A673 (cell line): ENCODE data around the gene ZFYVE28. TPM values are rescaled to one million over a fixed set of nuclear protein-coding genes. Genes with fewer than 3 reads are reported as not detected.

Experiments
- BruUV-seq: library from RNA; stranded (reverse); fragments of 400-500 nt; replicated peaks from 2 replicates; lab custom pipeline; 2021; lab: Mats Ljungman, UMichigan
- CTCF ChIA-PET: fragments of 300-600 bp; sonication (Branson Sonifier 250); formaldehyde crosslinking; loops from one replicate; lab custom pipeline; 2022; ENCODE audit warnings: antibody characterized with exemption; lab: Charles Lee
- POLR2A ChIA-PET: fragments of 300-600 bp; sonication (Branson Sonifier 250); formaldehyde crosslinking; loops from one replicate; lab custom pipeline; 2022; ENCODE audit warnings: antibody characterized with exemption; ENCODE audit not compliant: low non-redundant PET; lab: Charles Lee
- DNase-seq: peaks from one replicate; pipeline ENCODE4 v3.0.0-alpha.2; 2015; ENCODE audit warnings: low spot score
- H3K27ac ChIP-seq: fragments of 200-600 bp; sonication (generic); 2 replicates; pipeline ENCODE4 v1.5.1; 2016; ENCODE audit warnings: mixed run types, low read depth, mild to moderate bottlenecking, mixed read lengths, antibody characterized with exemption, low read length; ENCODE audit not compliant: poor library complexity, severe bottlenecking
- H3K27me3 ChIP-seq: fragments of 200-600 bp; sonication (generic); replicated peaks from 2 replicates; pipeline ENCODE4 v1.6.1; 2017; ENCODE audit warnings: mixed run types, low read depth, mild to moderate bottlenecking, mixed read lengths, antibody characterized with exemption, low read length; ENCODE audit not compliant: insufficient read depth, poor library complexity
- H3K36me3 ChIP-seq: fragments of 200-600 bp; sonication (generic); 2 replicates; pipeline ENCODE4 v1.6.1; 2016; ENCODE audit warnings: mixed run types, mild to moderate bottlenecking, mixed read lengths, antibody characterized with exemption, low read length; ENCODE audit not compliant: insufficient read depth, poor library complexity, severe bottlenecking
- H3K4me1 ChIP-seq: fragments of 200-600 bp; sonication (generic); 2 replicates; pipeline ENCODE4 v1.6.1; 2017; ENCODE audit warnings: mixed run types, mild to moderate bottlenecking, mixed read lengths, antibody characterized with exemption, low read length; ENCODE audit not compliant: insufficient read depth, poor library complexity, severe bottlenecking
- H3K4me3 ChIP-seq: fragments of 200-600 bp; sonication (generic); 2 replicates; pipeline ENCODE4 v1.5.1; 2016; ENCODE audit warnings: low read depth, mixed run types, mild to moderate bottlenecking, mixed read lengths, low read length; ENCODE audit not compliant: poor library complexity, severe bottlenecking
- H3K9me3 ChIP-seq: fragments of 200-600 bp; sonication (generic); 2 replicates; pipeline ENCODE4 v1.6.1; 2016; ENCODE audit warnings: mixed run types, low read depth, mild to moderate bottlenecking, mixed read lengths, antibody characterized with exemption, low read length; ENCODE audit not compliant: poor library complexity, severe bottlenecking
- EZH2 ChIP-seq: fragments of 200-600 bp; sonication (generic); IDR thresholded peaks from 2 replicates; pipeline ENCODE4 v1.6.1; 2017; ENCODE audit warnings: borderline replicate concordance, low read depth, mild to moderate bottlenecking, mixed read lengths, antibody characterized with exemption, low read length; ENCODE audit not compliant: poor library complexity, severe bottlenecking
- intact Hi-C: fragments of 100-400 bp; cut with micrococcal nuclease; formaldehyde crosslinking; loops from one replicate; pipeline ENCODE4 v1.10.0; 2022; ENCODE audit not compliant: unreplicated experiment
- total RNA-seq: library from RNA; stranded (reverse); gene quantifications from 2 replicates; pipeline ENCODE4 v1.2.3, GENCODE V29; 2021
- TF ChIP-seq, protein P1 (sequence below): fragments of 300-800, 200-600 bp; sonication (generic); conservative IDR thresholded peaks from 2 replicates; pipeline ENCODE4 v1.5.1; 2017; ENCODE audit warnings: low read depth, mild to moderate bottlenecking, antibody characterized with exemption, low read length, moderate library complexity, mixed read lengths

ZFYVE28 gene
- total RNA-seq, 1 experiment from 2014 or later: 8.6 TPM

- no peak for DNase-seq
- no peaks in the 10 kb centered on the region for H3K4me1 ChIP-seq
- H3K4me3 ChIP-seq: no peak overlapping the region
- H3K36me3 ChIP-seq: no peaks in the 10 kb centered on the region
- no peaks in the 10 kb centered on the region for H3K27me3 ChIP-seq
- no TSS peak for BruUV-seq
- TF ChIP-seq, protein P1, sequence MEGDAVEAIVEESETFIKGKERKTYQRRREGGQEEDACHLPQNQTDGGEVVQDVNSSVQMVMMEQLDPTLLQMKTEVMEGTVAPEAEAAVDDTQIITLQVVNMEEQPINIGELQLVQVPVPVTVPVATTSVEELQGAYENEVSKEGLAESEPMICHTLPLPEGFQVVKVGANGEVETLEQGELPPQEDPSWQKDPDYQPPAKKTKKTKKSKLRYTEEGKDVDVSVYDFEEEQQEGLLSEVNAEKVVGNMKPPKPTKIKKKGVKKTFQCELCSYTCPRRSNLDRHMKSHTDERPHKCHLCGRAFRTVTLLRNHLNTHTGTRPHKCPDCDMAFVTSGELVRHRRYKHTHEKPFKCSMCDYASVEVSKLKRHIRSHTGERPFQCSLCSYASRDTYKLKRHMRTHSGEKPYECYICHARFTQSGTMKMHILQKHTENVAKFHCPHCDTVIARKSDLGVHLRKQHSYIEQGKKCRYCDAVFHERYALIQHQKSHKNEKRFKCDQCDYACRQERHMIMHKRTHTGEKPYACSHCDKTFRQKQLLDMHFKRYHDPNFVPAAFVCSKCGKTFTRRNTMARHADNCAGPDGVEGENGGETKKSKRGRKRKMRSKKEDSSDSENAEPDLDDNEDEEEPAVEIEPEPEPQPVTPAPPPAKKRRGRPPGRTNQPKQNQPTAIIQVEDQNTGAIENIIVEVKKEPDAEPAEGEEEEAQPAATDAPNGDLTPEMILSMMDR: no peak
- no peak for TF ChIP-seq EZH2
- H3K27ac ChIP-seq: no peak overlapping the region
- ChIA-PET POLR2A (no interaction called here), CTCF (interaction anchor here (0.6 to 1.0 kb wide), 2 partner anchors 14 to 37 kb away, joined by 3 to 5 read pairs; no protein-coding TSS in a partner anchor)
- H3K9me3 ChIP-seq: no peaks in the 10 kb centered on the region
- intact Hi-C loops: no loop called here
Measured at GRCh38 chr4:2427383-2428334, 9.2 kb upstream of the ZFYVE28 start.

GRCh38 chr4:2426711-2427275, 8.3 kb upstream of the ZFYVE28 start:
- ChIA-PET POLR2A (no interaction called here), CTCF (interaction anchor here (0.5 kb wide), 1 partner anchor 15 kb away, joined by 4 read pairs; no protein-coding TSS in a partner anchor)
- Histone ChIP-seq H3K27ac (no peak overlapping the region), H3K9me3 (no peaks in the 10 kb centered on the region), H3K36me3 (no peaks in the 10 kb centered on the region), H3K4me3 (no peak overlapping the region), H3K4me1 (no peaks in the 10 kb centered on the region), H3K27me3 (no peaks in the 10 kb centered on the region)
- DNase-seq: no peak
- intact Hi-C loops: no loop called here
- TF ChIP-seq, protein P1: no peak
- TF ChIP-seq EZH2: no peak
- BruUV-seq: no TSS peak

- no peaks in the 10 kb centered on the region for H3K4me1 ChIP-seq
- no peaks in the 10 kb centered on the region for H3K27me3 ChIP-seq
- intact Hi-C loops: no loop called here
- POLR2A ChIA-PET: no interaction called here
- H3K27ac ChIP-seq: no peak overlapping the region
- no TSS peak for BruUV-seq
- no peak for DNase-seq
- CTCF ChIA-PET: no interaction called here
- no peak overlapping the region for H3K4me3 ChIP-seq
- no peaks in the 10 kb centered on the region for H3K36me3 ChIP-seq
- TF ChIP-seq, protein P1: no peak
- no peak for TF ChIP-seq EZH2
- no peaks in the 10 kb centered on the region for H3K9me3 ChIP-seq
Measured at GRCh38 chr4:2426069-2426397, 7.6 kb upstream of the ZFYVE28 start.
